MCF 10A (cell line): Measurements from ENCODE around the gene ANKRD6. TPM values are rescaled to one million over a fixed set of nuclear protein-coding genes. Genes with fewer than 3 reads are reported as not detected.

Experiments
- BruUV-seq: library from RNA; stranded (reverse); fragments of 400-500 nt; replicated peaks from 2 replicates; lab custom pipeline; 2021; lab: Mats Ljungman, UMichigan
- CTCF ChIA-PET: fragments of 300-600 bp; sonication (Branson Sonifier 250); formaldehyde crosslinking; extraction: SDS; loops from one replicate; lab custom pipeline; 2021; ENCODE audit warnings: antibody characterized with exemption, inconsistent platforms; lab: Yijun Ruan, JAX
- POLR2A ChIA-PET: fragments of 300-600, 350-650 bp; sonication (Branson Sonifier 250); formaldehyde crosslinking; extraction: SDS; loops from one replicate; lab custom pipeline; 2020; ENCODE audit warnings: antibody characterized with exemption, inconsistent platforms; lab: Yijun Ruan, JAX
- DNase-seq: peaks from one replicate; pipeline ENCODE4 v3.0.0-alpha.2; 2018; ENCODE audit not compliant: unreplicated experiment
- H3K27ac Mint-ChIP-seq: one replicate; pipeline ENCODE4 v1.8.0; 2022; ENCODE audit warnings: mild to moderate bottlenecking, low read depth, mixed read lengths; ENCODE audit not compliant: unreplicated experiment
- H3K27me3 Mint-ChIP-seq: one replicate; pipeline ENCODE4 v1.8.0; 2022; ENCODE audit warnings: mixed read lengths; ENCODE audit not compliant: insufficient read depth, unreplicated experiment
- H3K36me3 Mint-ChIP-seq: one replicate; pipeline ENCODE4 v1.8.0; 2022; ENCODE audit warnings: mild to moderate bottlenecking, moderate library complexity, mixed read lengths; ENCODE audit not compliant: insufficient read depth, unreplicated experiment
- H3K4me1 Mint-ChIP-seq: one replicate; pipeline ENCODE4 v1.8.0; 2022; ENCODE audit warnings: mixed read lengths; ENCODE audit not compliant: insufficient read depth, unreplicated experiment
- H3K4me3 Mint-ChIP-seq: one replicate; pipeline ENCODE4 v1.8.0; 2022; ENCODE audit warnings: mild to moderate bottlenecking, moderate library complexity, mixed read lengths; ENCODE audit not compliant: unreplicated experiment
- H3K9me3 Mint-ChIP-seq: one replicate; pipeline ENCODE4 v1.8.0; 2022; ENCODE audit warnings: mixed read lengths; ENCODE audit not compliant: unreplicated experiment
- intact Hi-C: fragments of 100-400 bp; cut with micrococcal nuclease; formaldehyde crosslinking; loops from 2 replicates; pipeline ENCODE4 v1.14.1; 2022
- total RNA-seq: library from RNA; stranded (reverse); gene quantifications from 2 replicates; pipeline ENCODE4 v1.2.3, GENCODE V29; 2022
- TF ChIP-seq, protein P1 (sequence below): fragments of 200-600 bp; IDR thresholded peaks from one replicate; pipeline ENCODE4 v1.8.0; 2022; ENCODE audit warnings: antibody characterized with exemption, mild to moderate bottlenecking; ENCODE audit not compliant: unreplicated experiment

The ANKRD6 gene
- total RNA-seq, 1 experiment from 2014 or later = 2.1 TPM

DNA sequence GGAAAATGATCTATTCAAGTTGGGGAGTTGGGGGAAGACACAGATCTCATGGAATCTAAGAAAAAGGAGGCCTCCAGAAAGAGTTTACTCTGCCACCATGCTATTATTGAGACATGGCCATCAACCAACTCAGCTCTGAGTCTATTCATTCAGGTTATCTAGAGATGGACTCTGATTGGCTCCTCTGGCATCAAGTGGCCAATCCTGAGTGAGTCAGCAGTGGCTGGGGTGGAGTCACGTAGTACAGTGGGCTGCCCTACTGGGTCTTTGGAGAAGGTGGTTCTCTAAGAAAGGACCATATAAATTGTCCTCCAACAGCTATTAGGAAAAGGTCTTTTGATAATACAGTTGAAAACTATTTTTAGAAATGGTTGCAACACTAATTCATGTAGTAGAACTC is 163.5 kb downstream of the ANKRD6 start:
- Mint-ChIP-seq H3K27me3 (peaks cover 25% of the 10 kb centered on the region), H3K36me3 (no peaks in the 10 kb centered on the region), H3K4me3 (no peak overlapping the region), H3K9me3 (peaks cover 7% of the 10 kb centered on the region), H3K4me1 (peaks cover 6% of the 10 kb centered on the region), H3K27ac (no peak overlapping the region)
- CTCF ChIA-PET = interaction anchor here (0.8 to 6.8 kb wide), 3 partner anchors 13 to 225 kb away, joined by 4 to 58 read pairs (median 25); partner anchors contain the start of gene ANKRD6
- POLR2A ChIA-PET = no interaction called here
- intact Hi-C loops = loop anchor here (5.0 kb wide), 1 partner anchor 164 kb away; the partner anchor contains the start of gene ANKRD6
- BruUV-seq = no TSS peak
- TF ChIP-seq, protein P1, sequence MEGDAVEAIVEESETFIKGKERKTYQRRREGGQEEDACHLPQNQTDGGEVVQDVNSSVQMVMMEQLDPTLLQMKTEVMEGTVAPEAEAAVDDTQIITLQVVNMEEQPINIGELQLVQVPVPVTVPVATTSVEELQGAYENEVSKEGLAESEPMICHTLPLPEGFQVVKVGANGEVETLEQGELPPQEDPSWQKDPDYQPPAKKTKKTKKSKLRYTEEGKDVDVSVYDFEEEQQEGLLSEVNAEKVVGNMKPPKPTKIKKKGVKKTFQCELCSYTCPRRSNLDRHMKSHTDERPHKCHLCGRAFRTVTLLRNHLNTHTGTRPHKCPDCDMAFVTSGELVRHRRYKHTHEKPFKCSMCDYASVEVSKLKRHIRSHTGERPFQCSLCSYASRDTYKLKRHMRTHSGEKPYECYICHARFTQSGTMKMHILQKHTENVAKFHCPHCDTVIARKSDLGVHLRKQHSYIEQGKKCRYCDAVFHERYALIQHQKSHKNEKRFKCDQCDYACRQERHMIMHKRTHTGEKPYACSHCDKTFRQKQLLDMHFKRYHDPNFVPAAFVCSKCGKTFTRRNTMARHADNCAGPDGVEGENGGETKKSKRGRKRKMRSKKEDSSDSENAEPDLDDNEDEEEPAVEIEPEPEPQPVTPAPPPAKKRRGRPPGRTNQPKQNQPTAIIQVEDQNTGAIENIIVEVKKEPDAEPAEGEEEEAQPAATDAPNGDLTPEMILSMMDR = no peak
- peak; percentile 6 for DNase-seq

DNA sequence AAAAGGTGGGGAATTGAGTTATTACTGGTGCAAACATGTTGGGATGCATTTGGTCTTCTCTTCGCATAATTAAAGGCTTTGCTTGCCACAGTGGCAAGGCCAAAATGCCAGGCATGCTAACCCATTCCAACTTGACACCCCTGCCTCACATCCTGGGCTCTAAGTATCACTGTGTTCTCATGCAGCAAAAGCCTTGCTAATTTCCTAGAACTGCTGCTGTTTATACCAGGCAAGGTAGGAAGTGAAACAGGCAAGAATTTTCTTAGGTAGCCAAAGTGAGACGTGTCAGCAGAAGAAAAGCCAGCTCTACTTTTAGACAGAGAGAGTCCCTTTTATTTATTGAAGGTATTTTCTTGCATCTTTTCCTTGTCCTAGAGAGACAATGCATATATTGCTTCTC is 164.4 kb downstream of the ANKRD6 start:
- peaks cover 25% of the 10 kb centered on the region for H3K27me3 Mint-ChIP-seq
- H3K9me3 Mint-ChIP-seq = peaks cover 7% of the 10 kb centered on the region
- BruUV-seq = no TSS peak
- TF ChIP-seq, protein P1 = no peak
- no peak for DNase-seq
- ChIA-PET CTCF (interaction anchor here (0.6 to 6.8 kb wide), 3 partner anchors 12 to 166 kb away, joined by 3 to 58 read pairs (median 25); partner anchors contain the start of gene ANKRD6), POLR2A (no interaction called here)
- intact Hi-C loops = loop anchor here (5.0 kb wide), 1 partner anchor 165 kb away; the partner anchor contains the start of gene ANKRD6
- H3K36me3 Mint-ChIP-seq = no peaks in the 10 kb centered on the region
- no peak overlapping the region for H3K4me3 Mint-ChIP-seq
- no peak overlapping the region for H3K27ac Mint-ChIP-seq
- H3K4me1 Mint-ChIP-seq = peaks cover 6% of the 10 kb centered on the region

DNA sequence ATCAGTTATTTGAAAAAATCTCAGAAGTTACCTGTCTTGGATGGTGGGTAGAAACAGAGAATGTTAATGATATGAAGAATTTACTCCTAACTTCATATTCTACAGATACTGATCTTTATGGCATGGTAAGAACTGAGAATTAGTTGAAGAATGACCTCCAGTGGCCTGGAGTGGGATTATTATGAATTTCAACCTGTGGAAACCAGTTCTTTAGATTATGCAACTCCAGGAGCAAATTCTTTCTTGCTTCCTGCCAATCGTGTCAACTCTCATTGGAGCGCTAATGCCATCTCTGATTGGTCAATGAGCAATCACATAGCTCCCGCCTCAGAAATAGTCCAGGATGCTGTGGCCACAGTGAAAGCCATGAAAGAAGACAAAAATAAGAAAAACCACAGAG is 165.0 kb downstream of the ANKRD6 start:
- Mint-ChIP-seq H3K36me3 (no peaks in the 10 kb centered on the region), H3K9me3 (peaks cover 7% of the 10 kb centered on the region), H3K4me1 (peaks cover 6% of the 10 kb centered on the region), H3K27me3 (peaks cover 25% of the 10 kb centered on the region), H3K4me3 (peak overlapping the region; percentile 58), H3K27ac (no peak overlapping the region)
- TF ChIP-seq, protein P1 = no peak
- no TSS peak for BruUV-seq
- ChIA-PET POLR2A (interaction anchor here (0.7 kb wide), 1 partner anchor 21 kb away, joined by 3 read pairs; no protein-coding TSS in a partner anchor), CTCF (interaction anchor here (0.7 to 6.8 kb wide), 10 partner anchors 12 to 232 kb away, joined by 3 to 58 read pairs (median 4); partner anchors contain the start of gene ANKRD6)
- peak; percentile 76 for DNase-seq
- intact Hi-C loops = loop anchor here (5.0 kb wide), 1 partner anchor 166 kb away; the partner anchor contains the start of gene ANKRD6

DNA sequence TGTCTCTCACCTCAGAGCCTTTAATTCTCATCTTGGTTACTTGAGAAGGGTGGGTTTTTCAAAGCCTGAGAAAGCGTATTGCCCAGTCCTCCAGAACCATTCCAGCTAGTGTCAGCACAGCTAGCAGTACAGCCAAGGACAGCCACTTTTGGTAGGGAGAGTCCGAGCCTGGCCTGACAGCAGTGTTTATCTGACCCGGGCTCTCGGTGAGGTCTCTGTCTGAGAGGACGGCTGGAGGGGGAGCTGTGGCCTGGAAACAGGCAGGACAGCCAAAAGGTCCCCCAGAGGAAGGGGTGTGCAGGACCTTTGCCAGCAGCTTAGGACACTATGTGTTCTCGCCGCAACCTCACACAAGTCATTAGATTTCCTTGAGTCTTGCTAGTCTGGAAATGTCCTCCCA is 166.8 kb downstream of the ANKRD6 start:
- Mint-ChIP-seq H3K4me1 (peaks cover 6% of the 10 kb centered on the region), H3K27me3 (peaks cover 7% of the 10 kb centered on the region), H3K27ac (no peak overlapping the region), H3K36me3 (no peaks in the 10 kb centered on the region), H3K4me3 (no peak overlapping the region), H3K9me3 (peaks cover 7% of the 10 kb centered on the region)
- TF ChIP-seq, protein P1 = no peak
- ChIA-PET POLR2A (no interaction called here), CTCF (interaction anchor here (0.5 to 6.8 kb wide), 8 partner anchors 10 to 227 kb away, joined by 3 to 58 read pairs (median 4); partner anchors contain the start of genes ANKRD6 and RRAGD)
- DNase-seq = no peak
- intact Hi-C loops = loop anchor here (5.0 kb wide), 1 partner anchor 167 kb away; the partner anchor contains the start of gene ANKRD6
- no TSS peak for BruUV-seq
